Measurements from ENCODE around the gene CCDC63. TPM values are rescaled to one million over a fixed set of nuclear protein-coding genes. Genes with fewer than 3 reads are reported as not detected.

Gene CCDC63
- total and polyA plus RNA-seq, 2 donors: 0.14 to 0.19 TPM

DNA sequence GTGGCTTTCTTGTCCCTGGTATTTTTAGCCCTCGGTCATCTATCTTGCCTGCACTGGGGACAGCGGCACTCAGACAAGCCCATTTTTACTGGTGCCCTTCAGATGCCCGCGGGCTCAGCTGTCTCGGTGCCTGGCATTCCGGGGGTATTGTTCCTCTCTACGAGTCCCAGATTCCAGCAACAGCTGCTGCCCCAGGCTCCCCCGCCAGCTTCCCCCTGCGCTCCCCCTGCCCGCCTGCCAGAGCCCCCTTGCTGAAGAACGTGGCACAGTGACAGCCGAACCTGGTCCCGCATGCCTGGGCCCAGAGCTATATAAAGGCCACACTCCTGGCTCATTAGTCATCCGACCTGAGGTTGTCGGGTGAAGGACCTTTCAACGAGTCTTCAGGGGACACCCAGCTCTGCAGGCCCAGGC, 84.5 kb downstream of the CCDC63 start:
- no peak overlapping the region for H3K4me3 ChIP-seq (ENCODE audit: low read length in 2 of 2)
- H3K27me3 ChIP-seq (ENCODE audit: control insufficient read depth in 2 of 2, insufficient read depth in 1 of 2, low read length in 1 of 2): peaks cover 2 to 3% of the 10 kb centered on the region in 2 donors
- DNase-seq (ENCODE audit: low read depth in 6 of 9, low spot score in 9 of 9): no peak
- H3K27ac ChIP-seq (ENCODE audit: low read depth in 1 of 2, low read length in 1 of 2): no peak overlapping the region
- WGBS: 85% methylated on average over 16 of the region's 16 CpGs
- H3K36me3 ChIP-seq (ENCODE audit: control insufficient read depth in 2 of 2, insufficient read depth in 2 of 2, low read length in 1 of 2): no peaks in the 10 kb centered on the region
- no peaks in the 10 kb centered on the region for H3K4me1 ChIP-seq (ENCODE audit: control insufficient read depth in 2 of 2, insufficient read depth in 2 of 2, low read length in 2 of 2)
- H3K9me3 ChIP-seq (ENCODE audit: control insufficient read depth in 2 of 2, insufficient read depth in 1 of 2, low read length in 1 of 2): no peaks in the 10 kb centered on the region

DNA sequence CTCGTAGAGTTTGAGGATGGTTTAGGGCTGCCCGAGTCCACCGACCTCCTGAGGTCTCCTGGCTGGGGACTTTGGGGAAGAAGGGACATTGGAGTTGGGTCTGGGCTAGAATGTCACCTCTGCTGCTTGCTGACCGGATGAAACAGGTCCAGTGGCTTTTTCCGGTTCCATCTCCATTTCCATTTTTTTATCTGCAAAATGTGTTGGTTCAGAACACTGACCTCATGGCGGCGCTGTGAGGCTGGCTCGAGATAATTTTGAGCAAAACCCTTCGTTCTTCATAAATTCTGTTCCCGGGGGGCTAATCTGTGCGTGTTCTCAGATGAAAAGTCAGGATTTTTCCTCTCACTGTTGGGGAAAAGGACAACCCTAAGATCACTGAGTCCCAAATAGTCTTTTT, 85.3 kb downstream of the CCDC63 start:
- H3K36me3 ChIP-seq (ENCODE audit: control insufficient read depth in 2 of 2, insufficient read depth in 2 of 2, low read length in 1 of 2): no peaks in the 10 kb centered on the region
- H3K4me3 ChIP-seq (ENCODE audit: low read length in 2 of 2): no peak overlapping the region
- no peak overlapping the region for H3K27ac ChIP-seq (ENCODE audit: low read depth in 1 of 2, low read length in 1 of 2)
- no peaks in the 10 kb centered on the region for H3K4me1 ChIP-seq (ENCODE audit: control insufficient read depth in 2 of 2, insufficient read depth in 2 of 2, low read length in 2 of 2)
- WGBS: 53% methylated on average over 11 of the region's 11 CpGs
- peaks cover 2 to 8% of the 10 kb centered on the region in 2 donors for H3K27me3 ChIP-seq (ENCODE audit: control insufficient read depth in 2 of 2, insufficient read depth in 1 of 2, low read length in 1 of 2)
- H3K9me3 ChIP-seq (ENCODE audit: control insufficient read depth in 2 of 2, insufficient read depth in 1 of 2, low read length in 1 of 2): no peaks in the 10 kb centered on the region
- DNase-seq (ENCODE audit: low read depth in 6 of 9, low spot score in 9 of 9): no peak

- H3K9me3 ChIP-seq (ENCODE audit: control insufficient read depth in 2 of 2, insufficient read depth in 1 of 2, low read length in 1 of 2): no peaks in the 10 kb centered on the region
- no peak for DNase-seq (ENCODE audit: low read depth in 6 of 9, low spot score in 9 of 9)
- no peak overlapping the region for H3K27ac ChIP-seq (ENCODE audit: low read depth in 1 of 2, low read length in 1 of 2)
- WGBS: 97% methylated on average over 16 of the region's 16 CpGs
- no peaks in the 10 kb centered on the region for H3K36me3 ChIP-seq (ENCODE audit: control insufficient read depth in 2 of 2, insufficient read depth in 2 of 2, low read length in 1 of 2)
- H3K27me3 ChIP-seq (ENCODE audit: control insufficient read depth in 2 of 2, insufficient read depth in 1 of 2, low read length in 1 of 2): peaks cover 2 to 16% of the 10 kb centered on the region in 2 donors
- H3K4me3 ChIP-seq (ENCODE audit: low read length in 2 of 2): no peak overlapping the region
- H3K4me1 ChIP-seq (ENCODE audit: control insufficient read depth in 2 of 2, insufficient read depth in 2 of 2, low read length in 2 of 2): no peaks in the 10 kb centered on the region
Observed at GRCh38 chr12:110933326-110933974, 86.7 kb downstream of the CCDC63 start.

- DNase-seq (ENCODE audit: low read depth in 6 of 9, low spot score in 9 of 9): no peak
- H3K36me3 ChIP-seq (ENCODE audit: control insufficient read depth in 2 of 2, insufficient read depth in 2 of 2, low read length in 1 of 2): no peaks in the 10 kb centered on the region
- H3K4me1 ChIP-seq (ENCODE audit: control insufficient read depth in 2 of 2, insufficient read depth in 2 of 2, low read length in 2 of 2): no peaks in the 10 kb centered on the region
- no peak overlapping the region for H3K4me3 ChIP-seq (ENCODE audit: low read length in 2 of 2)
- H3K27me3 ChIP-seq (ENCODE audit: control insufficient read depth in 2 of 2, insufficient read depth in 1 of 2, low read length in 1 of 2): peaks cover 2 to 16% of the 10 kb centered on the region in 2 donors
- H3K27ac ChIP-seq (ENCODE audit: low read depth in 1 of 2, low read length in 1 of 2): no peak overlapping the region
- 91% methylated on average over 3 of the region's 3 CpGs for WGBS
- H3K9me3 ChIP-seq (ENCODE audit: control insufficient read depth in 2 of 2, insufficient read depth in 1 of 2, low read length in 1 of 2): no peaks in the 10 kb centered on the region
Observed at GRCh38 chr12:110934093-110934852, 87.5 kb downstream of the CCDC63 start.

GRCh38 chr12:110935588-110935987, 88.8 kb downstream of the CCDC63 start:
- Histone ChIP-seq H3K27me3 (ENCODE audit: control insufficient read depth in 2 of 2, insufficient read depth in 1 of 2, low read length in 1 of 2) (peaks cover 2 to 16% of the 10 kb centered on the region in 2 donors), H3K27ac (ENCODE audit: low read depth in 1 of 2, low read length in 1 of 2) (no peak overlapping the region), H3K36me3 (ENCODE audit: control insufficient read depth in 2 of 2, insufficient read depth in 2 of 2, low read length in 1 of 2) (no peaks in the 10 kb centered on the region), H3K4me1 (ENCODE audit: control insufficient read depth in 2 of 2, insufficient read depth in 2 of 2, low read length in 2 of 2) (no peaks in the 10 kb centered on the region), H3K9me3 (ENCODE audit: control insufficient read depth in 2 of 2, insufficient read depth in 1 of 2, low read length in 1 of 2) (no peaks in the 10 kb centered on the region), H3K4me3 (ENCODE audit: low read length in 2 of 2) (no peak overlapping the region)
- 95% methylated on average over 4 of the region's 4 CpGs for WGBS
- DNase-seq (ENCODE audit: low read depth in 6 of 9, low spot score in 9 of 9): no peak

DNA sequence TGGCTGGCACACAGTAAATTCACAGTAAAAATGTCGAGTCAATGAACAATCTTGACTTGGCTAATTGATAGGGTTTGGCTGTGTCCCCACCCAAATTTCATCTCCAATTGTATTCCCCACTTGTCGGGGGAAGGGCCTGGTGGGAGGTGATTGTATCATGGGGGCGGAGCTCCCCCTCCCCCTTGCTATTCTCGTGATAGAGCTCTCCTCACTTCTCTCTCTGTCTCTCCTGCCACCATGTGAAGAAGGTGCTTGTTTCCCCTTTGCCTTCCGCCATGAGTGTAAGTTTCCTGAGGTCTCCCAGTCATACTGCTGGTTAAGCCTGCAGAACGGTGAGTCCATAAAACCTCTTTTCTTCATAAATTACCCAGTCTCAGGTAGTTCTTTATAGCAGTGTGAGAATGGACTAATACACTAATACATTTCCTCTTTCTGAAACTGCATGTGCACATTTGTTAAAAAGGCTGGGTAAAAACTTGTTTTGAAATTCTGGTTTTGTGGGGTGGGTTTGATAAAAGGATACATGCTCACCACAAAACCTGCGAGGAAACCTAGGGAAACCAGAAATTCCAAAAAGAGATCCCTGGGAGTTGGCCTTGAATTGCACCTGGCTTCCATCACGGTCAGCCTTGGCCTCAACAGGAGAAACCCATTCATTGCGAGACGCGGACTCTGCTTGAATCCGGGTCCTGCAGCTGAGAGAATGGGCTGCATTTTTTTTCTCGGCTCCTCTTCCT, 89.7 kb downstream of the CCDC63 start:
- Histone ChIP-seq H3K36me3 (ENCODE audit: control insufficient read depth in 2 of 2, insufficient read depth in 2 of 2, low read length in 1 of 2) (no peaks in the 10 kb centered on the region), H3K9me3 (ENCODE audit: control insufficient read depth in 2 of 2, insufficient read depth in 1 of 2, low read length in 1 of 2) (no peaks in the 10 kb centered on the region), H3K27ac (ENCODE audit: low read depth in 1 of 2, low read length in 1 of 2) (no peak overlapping the region), H3K4me1 (ENCODE audit: control insufficient read depth in 2 of 2, insufficient read depth in 2 of 2, low read length in 2 of 2) (no peaks in the 10 kb centered on the region), H3K27me3 (ENCODE audit: control insufficient read depth in 2 of 2, insufficient read depth in 1 of 2, low read length in 1 of 2) (peaks cover 2 to 16% of the 10 kb centered on the region in 2 donors), H3K4me3 (ENCODE audit: low read length in 2 of 2) (no peak overlapping the region)
- no peak for DNase-seq (ENCODE audit: low read depth in 6 of 9, low spot score in 9 of 9)
- 46% methylated on average over 13 of the region's 13 CpGs for WGBS

- peak; percentile 8 to 58 (median 27) for DNase-seq (ENCODE audit: low read depth in 6 of 9, low spot score in 9 of 9)
- Histone ChIP-seq H3K4me3 (ENCODE audit: low read length in 2 of 2) (no peak overlapping the region), H3K36me3 (ENCODE audit: control insufficient read depth in 2 of 2, insufficient read depth in 2 of 2, low read length in 1 of 2) (no peaks in the 10 kb centered on the region), H3K27me3 (ENCODE audit: control insufficient read depth in 2 of 2, insufficient read depth in 1 of 2, low read length in 1 of 2) (peaks cover 2 to 16% of the 10 kb centered on the region in 2 donors), H3K27ac (ENCODE audit: low read depth in 1 of 2, low read length in 1 of 2) (no peak overlapping the region), H3K4me1 (ENCODE audit: control insufficient read depth in 2 of 2, insufficient read depth in 2 of 2, low read length in 2 of 2) (no peaks in the 10 kb centered on the region), H3K9me3 (ENCODE audit: control insufficient read depth in 2 of 2, insufficient read depth in 1 of 2, low read length in 1 of 2) (no peaks in the 10 kb centered on the region)
- WGBS: 7% methylated on average over 21 of the region's 21 CpGs
Observed at GRCh38 chr12:110937104-110937641, 90.4 kb downstream of the CCDC63 start.

DNA sequence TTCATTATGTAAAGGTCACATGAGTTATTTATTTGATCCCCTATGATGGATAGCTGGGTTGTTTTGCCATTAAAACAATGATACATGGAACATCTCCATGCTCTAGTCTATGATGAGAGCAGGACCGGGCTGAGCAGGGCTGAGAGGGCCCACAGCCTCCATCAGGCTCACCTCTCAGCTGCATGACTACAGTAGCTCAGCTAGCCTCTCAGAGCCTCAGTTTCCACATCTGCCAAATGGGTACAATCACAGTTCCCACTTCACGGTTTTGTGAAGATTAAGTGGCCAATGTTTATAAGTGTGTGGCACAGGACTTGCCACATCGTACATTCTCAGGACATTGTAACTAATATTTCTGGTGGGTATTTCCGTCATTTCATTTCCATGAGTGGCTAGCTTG, 93.5 kb downstream of the CCDC63 start:
- WGBS: 96% methylated on average over 4 of the region's 4 CpGs
- no peaks in the 10 kb centered on the region for H3K9me3 ChIP-seq (ENCODE audit: control insufficient read depth in 2 of 2, insufficient read depth in 1 of 2, low read length in 1 of 2)
- no peaks in the 10 kb centered on the region for H3K4me1 ChIP-seq (ENCODE audit: control insufficient read depth in 2 of 2, insufficient read depth in 2 of 2, low read length in 2 of 2)
- H3K4me3 ChIP-seq (ENCODE audit: low read length in 2 of 2): no peak overlapping the region
- no peak overlapping the region for H3K27ac ChIP-seq (ENCODE audit: low read depth in 1 of 2, low read length in 1 of 2)
- H3K36me3 ChIP-seq (ENCODE audit: control insufficient read depth in 2 of 2, insufficient read depth in 2 of 2, low read length in 1 of 2): no peaks in the 10 kb centered on the region
- peaks cover 0 to 16% of the 10 kb centered on the region in 2 donors for H3K27me3 ChIP-seq (ENCODE audit: control insufficient read depth in 2 of 2, insufficient read depth in 1 of 2, low read length in 1 of 2)
- no peak for DNase-seq (ENCODE audit: low read depth in 6 of 9, low spot score in 9 of 9)

- Histone ChIP-seq H3K9me3 (ENCODE audit: control insufficient read depth in 2 of 2, insufficient read depth in 1 of 2, low read length in 1 of 2) (no peaks in the 10 kb centered on the region), H3K27me3 (ENCODE audit: control insufficient read depth in 2 of 2, insufficient read depth in 1 of 2, low read length in 1 of 2) (peaks cover 0 to 16% of the 10 kb centered on the region in 2 donors), H3K36me3 (ENCODE audit: control insufficient read depth in 2 of 2, insufficient read depth in 2 of 2, low read length in 1 of 2) (no peaks in the 10 kb centered on the region), H3K27ac (ENCODE audit: low read depth in 1 of 2, low read length in 1 of 2) (no peak overlapping the region), H3K4me1 (ENCODE audit: control insufficient read depth in 2 of 2, insufficient read depth in 2 of 2, low read length in 2 of 2) (no peaks in the 10 kb centered on the region), H3K4me3 (ENCODE audit: low read length in 2 of 2) (no peak overlapping the region)
- 85% methylated on average over 7 of the region's 7 CpGs for WGBS
- no peak for DNase-seq (ENCODE audit: low read depth in 6 of 9, low spot score in 9 of 9)
Observed at GRCh38 chr12:110940933-110941332, 94.1 kb downstream of the CCDC63 start.
